Right cardiac atrium (tissue), 5 donors: ENCODE measurements around the gene CD69. TPM values are rescaled to one million over a fixed set of nuclear protein-coding genes. Genes with fewer than 3 reads are reported as not detected.

Experiments
- ATAC-seq, 2 donors: fragments of 200-7000 bp; cut with Tn5 transposase; one replicate each; pipeline versions ENCODE4 v1.8.0 to v1.9.1; 2020; ENCODE audit warnings: moderate library complexity in 2 of 2, mild to moderate bottlenecking in 1 of 2
- DNase-seq, 3 donors: peaks; one replicate each; pipeline ENCODE4 v3.0.0-alpha.2; 2020
- H3K27ac ChIP-seq: one replicate; pipeline ENCODE4 v1.5.1; 2013; ENCODE audit warnings: mild to moderate bottlenecking, low read length, control low read depth, moderate library complexity
- H3K27me3 ChIP-seq: one replicate; pipeline ENCODE4 v1.6.1; 2013; ENCODE audit not compliant: control insufficient read depth, insufficient read depth
- H3K4me1 ChIP-seq: one replicate; pipeline ENCODE4 v1.6.1; 2013; ENCODE audit warnings: low read length; ENCODE audit not compliant: control insufficient read depth, insufficient read depth
- H3K4me3 ChIP-seq: one replicate; pipeline ENCODE4 v1.5.1; 2013; ENCODE audit warnings: low read length, control low read depth
- H3K9me3 ChIP-seq: one replicate; pipeline ENCODE4 v1.6.1; 2013; ENCODE audit warnings: low read length; ENCODE audit not compliant: control insufficient read depth
- WGBS: extraction: QIAGEN DNeasy Blood & Tissue Kit; methylation state at CpG from one replicate; pipeline ENCODE4 v1.1.7; 2013; 5-methylcytosine and 5-hydroxymethylcytosine counted together
- intact Hi-C, 4 donors: fragments of 100-400 bp; cut with DNase I; formaldehyde crosslinking; loops; one replicate each; pipeline versions ENCODE4 v1.11.0 to v1.14.0; 2022 to 2023
- polyA plus RNA-seq: library from polyadenylated mRNA; stranded (reverse); fragments of 200-250 nt; gene quantifications from one replicate; pipeline ENCODE4 v1.2.3, GENCODE V29; 2013
- total RNA-seq, 4 donors: library from RNA; stranded (reverse); fragmentation: NEBNext Ultra II Directional; extraction: Animal tissue kit (Norgen Biotek cat#: 25700); gene quantifications; one replicate each; pipeline ENCODE4 v1.2.1, GENCODE V29; 2021
- donor health status: healthy with polysubstance abuse.
- donor health status: DM: no; HTN: yes; CAD: no.
- donor health status: DM: no; HTN: no; CAD: no.
- donor health status: DM: no; HTN: yes; CAD: no; lungs with severe emphysema.
- donor health status: DM: yes; HTN: yes; CAD: no.

CD69 gene
- total and polyA plus RNA-seq, 5 donors: 0.48 to 1.9 (median 1.3) TPM

GRCh38 chr12:9794484-9795093 lies 33.9 kb upstream of the CD69 start:
- WGBS: 46% methylated on average over 2 of the region's 2 CpGs
- Histone ChIP-seq H3K27ac (no peak overlapping the region), H3K4me3 (no peak overlapping the region), H3K27me3 (peaks cover 4% of the 10 kb centered on the region), H3K4me1 (no peaks in the 10 kb centered on the region), H3K9me3 (no peaks in the 10 kb centered on the region)
- intact Hi-C loops: loop anchor here in 1 of 4 donors (5.0 kb wide), 1 partner anchor 37 kb away; no protein-coding TSS in a partner anchor
- ATAC-seq (no peak), DNase-seq (no peak)

DNA sequence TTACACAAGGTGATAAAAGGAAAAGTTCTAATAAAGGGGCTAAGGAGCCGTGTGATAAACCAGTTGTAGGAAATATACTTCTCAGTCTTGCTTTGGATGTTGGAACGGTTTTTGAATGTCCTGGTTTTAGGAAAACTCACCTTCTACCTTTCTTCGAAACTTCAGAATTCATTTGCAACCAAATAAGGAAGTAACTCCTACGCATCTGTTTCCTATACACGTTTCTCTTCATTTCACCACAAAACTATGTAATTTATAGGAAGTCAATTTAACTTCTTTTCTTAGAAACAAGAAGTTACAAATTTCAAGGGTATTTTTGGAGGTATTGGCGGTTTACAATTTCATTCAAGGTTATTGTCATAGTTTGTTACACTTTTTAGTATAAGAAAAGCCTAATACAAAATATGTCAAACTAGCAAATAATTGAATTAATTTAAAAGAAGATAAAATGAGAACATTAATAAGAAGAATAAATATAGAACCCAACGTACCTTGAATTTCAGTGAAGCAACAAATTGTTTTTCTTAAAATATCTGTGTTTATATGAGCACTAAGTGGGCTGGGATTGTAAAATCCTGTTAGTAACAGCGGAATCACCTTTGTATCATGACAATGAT lies 33.2 kb upstream of the CD69 start:
- DNase-seq (no peak), ATAC-seq (no peak)
- Histone ChIP-seq H3K4me1 (no peaks in the 10 kb centered on the region), H3K27ac (no peak overlapping the region), H3K4me3 (no peak overlapping the region), H3K27me3 (peaks cover 4% of the 10 kb centered on the region), H3K9me3 (no peaks in the 10 kb centered on the region)
- WGBS: 67% methylated on average over 8 of the region's 8 CpGs
- intact Hi-C loops: loop anchor here in 1 of 4 donors (5.0 kb wide), 1 partner anchor 37 kb away; no protein-coding TSS in a partner anchor

GRCh38 chr12:9792961-9793617 lies 32.4 kb upstream of the CD69 start:
- Histone ChIP-seq H3K4me3 (no peak overlapping the region), H3K27ac (no peak overlapping the region), H3K9me3 (no peaks in the 10 kb centered on the region), H3K27me3 (peaks cover 4% of the 10 kb centered on the region), H3K4me1 (no peaks in the 10 kb centered on the region)
- WGBS: 84% methylated on average over 2 of the region's 2 CpGs
- DNase-seq (no peak), ATAC-seq (no peak)
- intact Hi-C loops: loop anchor here in 1 of 4 donors (5.0 kb wide), 1 partner anchor 36 kb away; no protein-coding TSS in a partner anchor

- Histone ChIP-seq H3K4me3 (no peak overlapping the region), H3K27me3 (peaks cover 4% of the 10 kb centered on the region), H3K4me1 (no peaks in the 10 kb centered on the region), H3K9me3 (no peaks in the 10 kb centered on the region), H3K27ac (no peak overlapping the region)
- 28% methylated on average over 2 of the region's 2 CpGs for WGBS
- intact Hi-C loops: loop anchor here in 1 of 4 donors (5.0 kb wide), 1 partner anchor 35 kb away; no protein-coding TSS in a partner anchor
- ATAC-seq (no peak), DNase-seq (no peak)
Observed at GRCh38 chr12:9792185-9792900, 31.6 kb upstream of the CD69 start.

DNA sequence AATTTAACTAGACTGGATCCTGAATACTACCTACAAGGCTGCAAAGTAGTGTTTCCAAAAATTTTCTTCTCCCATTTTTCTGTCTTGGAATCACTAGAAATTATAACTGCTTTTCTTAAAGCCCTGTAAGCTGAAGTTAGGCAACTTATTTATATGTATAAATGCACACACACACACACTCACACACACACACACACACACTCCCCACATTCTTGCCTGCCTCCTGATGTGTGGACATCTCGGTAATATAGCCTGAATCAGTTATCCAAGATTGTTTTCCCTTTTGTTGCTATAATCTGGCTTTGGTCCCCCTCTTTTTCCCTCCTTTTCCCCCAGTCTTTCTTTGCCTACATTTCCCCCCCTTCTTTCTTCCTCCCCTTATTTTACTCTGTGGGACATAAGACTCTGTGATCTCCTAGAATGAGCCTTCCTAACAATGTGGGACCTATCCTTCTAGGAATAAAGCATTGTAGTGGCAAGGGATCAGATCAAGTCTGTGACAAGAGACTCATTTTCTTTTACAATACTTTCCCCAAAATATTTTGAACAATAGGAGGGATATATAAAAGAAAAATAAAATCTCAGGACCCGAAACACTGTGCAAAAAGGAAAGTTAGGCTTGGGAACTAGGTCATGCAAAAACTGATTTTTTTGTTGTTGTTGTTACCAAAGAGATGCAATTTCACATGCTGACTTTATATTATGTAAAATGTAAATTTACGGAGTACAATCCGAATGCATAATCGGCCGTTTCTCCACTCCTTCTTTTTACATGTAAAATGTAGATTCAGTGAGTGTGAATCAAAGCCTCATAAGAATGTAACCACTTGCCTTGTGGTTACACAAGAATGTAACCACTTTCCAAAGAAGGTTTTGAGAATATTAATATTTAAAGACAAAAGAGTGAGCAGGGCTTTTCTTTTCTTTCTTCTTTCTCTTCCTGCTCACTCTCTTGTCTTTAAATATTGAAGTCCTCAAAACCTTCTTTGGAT lies 26.3 kb upstream of the CD69 start:
- no peaks in the 10 kb centered on the region for H3K9me3 ChIP-seq
- WGBS: 72% methylated on average over 6 of the region's 6 CpGs
- intact Hi-C loops: no loop called here

DNA sequence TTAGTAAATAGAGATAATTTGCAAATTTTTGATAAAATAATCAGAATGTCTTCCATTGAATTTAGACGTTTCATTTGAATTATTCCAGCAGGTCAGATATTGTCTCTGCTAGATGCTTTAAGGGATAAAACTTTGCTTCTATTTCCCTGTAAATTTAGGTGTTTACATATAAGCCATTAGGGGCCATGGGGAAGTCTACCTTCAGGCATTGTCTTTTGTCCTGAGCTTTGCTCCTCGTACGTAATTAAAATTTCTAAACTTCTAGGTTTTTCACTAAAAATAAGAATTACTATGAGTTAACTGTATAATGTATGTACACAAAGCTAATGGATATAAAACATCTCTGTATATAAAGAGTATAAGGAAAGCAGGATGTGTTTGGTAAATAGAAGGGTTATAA lies 24.1 kb upstream of the CD69 start:
- H3K27me3 ChIP-seq: no peaks in the 10 kb centered on the region
- no peaks in the 10 kb centered on the region for H3K4me1 ChIP-seq
- no peak for ATAC-seq
- H3K4me3 ChIP-seq: no peak overlapping the region
- intact Hi-C loops: no loop called here
- no peak overlapping the region for H3K27ac ChIP-seq
- no peak for DNase-seq
- no peaks in the 10 kb centered on the region for H3K9me3 ChIP-seq
- WGBS: 55% methylated on average over 3 of the region's 3 CpGs

More for the DNA sequence above, 26.3 kb upstream of the CD69 start:
- DNase-seq (no peak), ATAC-seq (no peak)
- Histone ChIP-seq H3K27me3 (no peaks in the 10 kb centered on the region), H3K4me3 (no peak overlapping the region), H3K4me1 (no peaks in the 10 kb centered on the region), H3K27ac (no peak overlapping the region)

- no peak for ATAC-seq
- H3K27me3 ChIP-seq: no peaks in the 10 kb centered on the region
- intact Hi-C loops: no loop called here
- no peak for DNase-seq
- no peaks in the 10 kb centered on the region for H3K9me3 ChIP-seq
- H3K27ac ChIP-seq: no peak overlapping the region
- no peak overlapping the region for H3K4me3 ChIP-seq
- WGBS: 93% methylated on average over 2 of the region's 2 CpGs
- no peaks in the 10 kb centered on the region for H3K4me1 ChIP-seq
Observed at GRCh38 chr12:9784326-9784725, 23.6 kb upstream of the CD69 start.

DNA sequence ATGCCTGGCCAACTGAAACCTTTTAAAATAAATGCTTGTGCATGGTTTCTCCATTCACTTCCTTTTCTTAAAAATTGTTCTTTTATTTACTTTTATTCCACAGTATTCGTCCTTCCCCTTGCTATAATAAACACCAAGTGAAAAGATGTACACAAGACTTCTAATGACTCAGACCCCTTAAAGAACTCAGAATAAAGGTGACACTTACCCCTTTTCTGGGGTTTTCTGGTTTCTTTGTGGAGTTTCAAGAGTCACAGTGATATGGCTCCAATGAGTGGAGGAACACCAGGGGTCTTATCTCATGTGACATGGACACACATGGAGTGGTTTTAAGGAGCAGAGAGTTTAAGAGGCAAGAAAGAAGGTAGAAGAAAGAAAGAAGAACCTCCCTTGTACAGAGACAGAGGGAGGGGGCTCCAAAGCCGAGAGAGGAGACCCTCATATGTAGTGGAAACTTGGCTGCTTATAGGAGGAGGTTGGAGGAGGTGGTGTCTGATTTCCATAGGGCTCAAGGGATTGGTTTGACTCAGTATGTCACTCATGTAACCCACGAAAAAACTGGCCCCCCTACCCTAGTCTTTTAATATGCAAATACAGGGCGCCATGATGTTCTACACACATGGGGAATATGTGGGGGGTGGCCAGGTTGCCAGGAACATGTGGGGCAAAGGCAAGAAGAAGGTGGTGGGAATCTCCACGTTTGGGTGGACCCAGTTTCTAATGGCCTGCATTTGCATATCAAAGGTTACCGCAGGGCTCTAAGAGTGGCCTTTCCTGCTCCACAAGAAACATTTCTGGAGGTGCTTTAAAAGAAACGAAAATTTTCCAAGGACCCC lies 22.1 kb upstream of the CD69 start:
- Histone ChIP-seq H3K27ac (no peak overlapping the region), H3K4me3 (no peak overlapping the region), H3K4me1 (no peaks in the 10 kb centered on the region), H3K27me3 (no peaks in the 10 kb centered on the region), H3K9me3 (no peaks in the 10 kb centered on the region)
- no peak for ATAC-seq
- no peak for DNase-seq
- intact Hi-C loops: no loop called here
- 73% methylated on average over 7 of the region's 7 CpGs for WGBS

DNA sequence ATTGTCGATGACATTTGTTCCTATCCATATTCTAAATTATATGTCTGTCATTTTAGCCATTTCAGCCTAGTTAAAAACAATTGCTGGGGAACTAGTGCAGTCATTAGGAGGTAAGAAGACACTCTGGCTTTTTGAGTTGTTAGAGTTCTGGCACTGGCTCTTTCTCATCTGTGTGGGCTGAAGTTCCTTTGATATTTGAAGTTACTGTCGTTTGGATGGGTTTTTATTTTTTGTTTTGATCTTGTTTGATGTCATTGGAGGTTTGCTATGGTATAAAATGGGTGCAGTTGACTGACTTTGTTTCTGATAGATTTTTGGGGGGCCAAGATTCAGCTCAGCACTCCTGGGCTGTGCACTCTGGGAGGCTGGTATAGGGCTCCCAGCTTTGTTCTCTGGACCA lies 20.7 kb upstream of the CD69 start:
- H3K4me1 ChIP-seq: no peaks in the 10 kb centered on the region
- H3K9me3 ChIP-seq: no peaks in the 10 kb centered on the region
- no peaks in the 10 kb centered on the region for H3K27me3 ChIP-seq
- DNase-seq: no peak
- no peak overlapping the region for H3K27ac ChIP-seq
- H3K4me3 ChIP-seq: no peak overlapping the region
- intact Hi-C loops: no loop called here
- ATAC-seq: no peak
- 87% methylated on average over 2 of the region's 2 CpGs for WGBS
